ENCODE data around the gene ARHGAP42.

The ARHGAP42 gene

DNA sequence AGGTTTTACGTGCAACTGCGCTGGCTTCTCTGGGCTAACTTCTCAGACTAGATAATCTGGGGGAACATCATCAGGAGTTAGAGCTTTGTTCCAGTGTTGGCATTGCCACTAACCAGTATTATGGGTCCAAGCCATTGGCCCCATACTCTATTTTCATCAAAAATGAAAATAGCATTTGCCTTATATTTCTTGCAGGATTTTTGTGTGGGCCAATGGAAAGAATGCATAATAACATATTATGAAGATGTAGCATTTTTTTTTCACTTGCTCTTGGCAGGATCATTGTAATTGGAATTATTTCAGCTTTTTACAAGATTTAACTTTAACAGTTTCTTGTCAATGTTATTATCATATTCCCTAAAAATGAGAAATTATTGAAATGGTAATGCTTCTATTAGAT, 16.1 kb downstream of the ARHGAP42 start:
- TF ChIP-seq ESRRG (CRISPR knock-in tag; IDR thresholded peaks at IDR 0.05) (no peak), ZFP3 (CRISPR knock-in tag; IDR thresholded peaks at IDR 0.05) (no peak), GLIS3 (CRISPR knock-in tag; IDR thresholded peaks at IDR 0.05) (no peak)
- TF ChIP-seq, protein P1, sequence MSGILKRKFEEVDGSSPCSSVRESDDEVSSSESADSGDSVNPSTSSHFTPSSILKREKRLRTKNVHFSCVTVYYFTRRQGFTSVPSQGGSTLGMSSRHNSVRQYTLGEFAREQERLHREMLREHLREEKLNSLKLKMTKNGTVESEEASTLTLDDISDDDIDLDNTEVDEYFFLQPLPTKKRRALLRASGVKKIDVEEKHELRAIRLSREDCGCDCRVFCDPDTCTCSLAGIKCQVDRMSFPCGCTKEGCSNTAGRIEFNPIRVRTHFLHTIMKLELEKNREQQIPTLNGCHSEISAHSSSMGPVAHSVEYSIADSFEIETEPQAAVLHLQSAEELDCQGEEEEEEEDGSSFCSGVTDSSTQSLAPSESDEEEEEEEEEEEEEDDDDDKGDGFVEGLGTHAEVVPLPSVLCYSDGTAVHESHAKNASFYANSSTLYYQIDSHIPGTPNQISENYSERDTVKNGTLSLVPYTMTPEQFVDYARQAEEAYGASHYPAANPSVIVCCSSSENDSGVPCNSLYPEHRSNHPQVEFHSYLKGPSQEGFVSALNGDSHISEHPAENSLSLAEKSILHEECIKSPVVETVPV (CRISPR knock-in tag; IDR thresholded peaks at IDR 0.05) = no peak
- ATAC-seq = no peak

DNA sequence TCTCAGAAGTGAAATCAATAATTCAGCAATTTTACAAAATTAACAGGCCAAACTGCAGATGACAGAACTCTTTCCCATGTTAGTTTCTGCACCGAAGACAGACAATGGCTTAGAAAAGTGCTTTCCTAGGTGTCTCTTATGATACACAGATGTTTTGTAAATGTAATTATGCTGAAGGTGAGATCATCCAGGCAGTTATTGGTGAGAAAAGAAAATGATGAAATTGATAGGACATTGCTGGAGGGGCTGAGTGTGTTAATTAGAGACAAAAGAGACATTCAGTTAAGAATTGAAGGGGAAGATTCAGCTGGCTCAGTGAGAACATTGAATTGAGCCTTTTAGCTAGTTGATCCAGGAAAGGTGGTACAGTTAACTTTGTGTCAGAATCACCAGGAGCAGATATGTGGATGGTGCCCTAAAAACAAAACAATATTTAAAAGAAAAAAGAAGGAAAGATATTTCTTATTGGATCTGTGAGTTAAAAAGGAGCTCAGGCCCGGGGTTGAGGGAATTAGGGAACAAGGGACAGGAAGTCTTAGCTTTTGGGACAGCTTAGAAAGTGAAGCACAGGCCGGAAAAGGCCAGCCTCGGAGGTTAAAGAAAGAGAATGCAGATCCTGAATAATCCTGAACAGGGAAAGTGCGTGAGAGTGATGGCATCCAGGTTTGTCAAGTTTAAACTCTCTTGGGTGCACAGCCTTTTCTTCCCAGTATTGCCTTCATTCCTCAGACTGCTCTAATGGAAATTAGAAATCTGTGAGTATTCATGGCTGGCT, 16.9 kb downstream of the ARHGAP42 start:
- TF ChIP-seq ZFP30 (CRISPR knock-in tag; IDR thresholded peaks at IDR 0.05) (no peak), PPARA (CRISPR knock-in tag; IDR thresholded peaks at IDR 0.05; ENCODE audit: borderline replicate concordance) (no peak), ISL1 (CRISPR knock-in tag; IDR thresholded peaks at IDR 0.05) (no peak)
- TF ChIP-seq, protein P2, sequence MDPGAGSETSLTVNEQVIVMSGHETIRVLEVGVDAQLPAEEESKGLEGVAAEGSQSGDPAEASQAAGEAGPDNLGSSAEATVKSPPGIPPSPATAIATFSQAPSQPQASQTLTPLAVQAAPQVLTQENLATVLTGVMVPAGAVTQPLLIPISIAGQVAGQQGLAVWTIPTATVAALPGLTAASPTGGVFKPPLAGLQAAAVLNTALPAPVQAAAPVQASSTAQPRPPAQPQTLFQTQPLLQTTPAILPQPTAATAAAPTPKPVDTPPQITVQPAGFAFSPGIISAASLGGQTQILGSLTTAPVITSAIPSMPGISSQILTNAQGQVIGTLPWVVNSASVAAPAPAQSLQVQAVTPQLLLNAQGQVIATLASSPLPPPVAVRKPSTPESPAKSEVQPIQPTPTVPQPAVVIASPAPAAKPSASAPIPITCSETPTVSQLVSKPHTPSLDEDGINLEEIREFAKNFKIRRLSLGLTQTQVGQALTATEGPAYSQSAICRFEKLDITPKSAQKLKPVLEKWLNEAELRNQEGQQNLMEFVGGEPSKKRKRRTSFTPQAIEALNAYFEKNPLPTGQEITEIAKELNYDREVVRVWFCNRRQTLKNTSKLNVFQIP (CRISPR knock-in tag; IDR thresholded peaks at IDR 0.05; ENCODE audit: borderline replicate concordance, low read depth) = no peak
- TF ChIP-seq, protein P3, sequence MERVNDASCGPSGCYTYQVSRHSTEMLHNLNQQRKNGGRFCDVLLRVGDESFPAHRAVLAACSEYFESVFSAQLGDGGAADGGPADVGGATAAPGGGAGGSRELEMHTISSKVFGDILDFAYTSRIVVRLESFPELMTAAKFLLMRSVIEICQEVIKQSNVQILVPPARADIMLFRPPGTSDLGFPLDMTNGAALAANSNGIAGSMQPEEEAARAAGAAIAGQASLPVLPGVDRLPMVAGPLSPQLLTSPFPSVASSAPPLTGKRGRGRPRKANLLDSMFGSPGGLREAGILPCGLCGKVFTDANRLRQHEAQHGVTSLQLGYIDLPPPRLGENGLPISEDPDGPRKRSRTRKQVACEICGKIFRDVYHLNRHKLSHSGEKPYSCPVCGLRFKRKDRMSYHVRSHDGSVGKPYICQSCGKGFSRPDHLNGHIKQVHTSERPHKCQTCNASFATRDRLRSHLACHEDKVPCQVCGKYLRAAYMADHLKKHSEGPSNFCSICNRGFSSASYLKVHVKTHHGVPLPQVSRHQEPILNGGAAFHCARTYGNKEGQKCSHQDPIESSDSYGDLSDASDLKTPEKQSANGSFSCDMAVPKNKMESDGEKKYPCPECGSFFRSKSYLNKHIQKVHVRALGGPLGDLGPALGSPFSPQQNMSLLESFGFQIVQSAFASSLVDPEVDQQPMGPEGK (CRISPR knock-in tag; IDR thresholded peaks at IDR 0.05; ENCODE audit: borderline replicate concordance) = no peak
- TF ChIP-seq, protein P4, sequence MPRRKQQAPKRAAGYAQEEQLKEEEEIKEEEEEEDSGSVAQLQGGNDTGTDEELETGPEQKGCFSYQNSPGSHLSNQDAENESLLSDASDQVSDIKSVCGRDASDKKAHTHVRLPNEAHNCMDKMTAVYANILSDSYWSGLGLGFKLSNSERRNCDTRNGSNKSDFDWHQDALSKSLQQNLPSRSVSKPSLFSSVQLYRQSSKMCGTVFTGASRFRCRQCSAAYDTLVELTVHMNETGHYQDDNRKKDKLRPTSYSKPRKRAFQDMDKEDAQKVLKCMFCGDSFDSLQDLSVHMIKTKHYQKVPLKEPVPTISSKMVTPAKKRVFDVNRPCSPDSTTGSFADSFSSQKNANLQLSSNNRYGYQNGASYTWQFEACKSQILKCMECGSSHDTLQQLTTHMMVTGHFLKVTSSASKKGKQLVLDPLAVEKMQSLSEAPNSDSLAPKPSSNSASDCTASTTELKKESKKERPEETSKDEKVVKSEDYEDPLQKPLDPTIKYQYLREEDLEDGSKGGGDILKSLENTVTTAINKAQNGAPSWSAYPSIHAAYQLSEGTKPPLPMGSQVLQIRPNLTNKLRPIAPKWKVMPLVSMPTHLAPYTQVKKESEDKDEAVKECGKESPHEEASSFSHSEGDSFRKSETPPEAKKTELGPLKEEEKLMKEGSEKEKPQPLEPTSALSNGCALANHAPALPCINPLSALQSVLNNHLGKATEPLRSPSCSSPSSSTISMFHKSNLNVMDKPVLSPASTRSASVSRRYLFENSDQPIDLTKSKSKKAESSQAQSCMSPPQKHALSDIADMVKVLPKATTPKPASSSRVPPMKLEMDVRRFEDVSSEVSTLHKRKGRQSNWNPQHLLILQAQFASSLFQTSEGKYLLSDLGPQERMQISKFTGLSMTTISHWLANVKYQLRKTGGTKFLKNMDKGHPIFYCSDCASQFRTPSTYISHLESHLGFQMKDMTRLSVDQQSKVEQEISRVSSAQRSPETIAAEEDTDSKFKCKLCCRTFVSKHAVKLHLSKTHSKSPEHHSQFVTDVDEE (CRISPR knock-in tag; IDR thresholded peaks at IDR 0.05) = no peak
- ATAC-seq = no peak

DNA sequence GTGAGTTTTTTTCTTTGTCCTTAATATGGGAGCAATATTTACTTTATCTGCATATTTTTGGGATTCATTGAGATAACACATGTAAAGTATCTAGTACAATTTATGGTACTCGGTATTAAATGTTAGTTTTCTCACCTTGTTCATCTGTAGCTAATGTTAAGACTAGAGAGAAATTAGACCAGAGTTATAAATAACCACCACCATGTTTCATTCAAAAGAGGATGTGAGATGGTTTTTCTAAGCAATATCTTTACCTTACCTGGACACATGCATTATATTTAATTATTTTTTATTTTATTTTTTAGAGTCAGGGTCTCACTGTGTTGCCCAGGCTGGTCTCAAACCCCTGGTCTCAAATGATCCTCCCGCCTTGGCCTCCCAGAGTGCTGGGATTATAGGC, 18.4 kb downstream of the ARHGAP42 start:
- TF ChIP-seq CSDC2 (CRISPR knock-in tag; IDR thresholded peaks at IDR 0.05) (no peak), ZC3H10 (CRISPR knock-in tag; IDR thresholded peaks at IDR 0.05) (no peak), ZFP3 (CRISPR knock-in tag; IDR thresholded peaks at IDR 0.05) (no peak), TOX (CRISPR knock-in tag; IDR thresholded peaks at IDR 0.05; ENCODE audit: borderline replicate concordance) (no peak), ZFP30 (CRISPR knock-in tag; IDR thresholded peaks at IDR 0.05) (no peak), RARB (CRISPR knock-in tag; IDR thresholded peaks at IDR 0.05) (no peak), SNAI2 (CRISPR knock-in tag; IDR thresholded peaks at IDR 0.05) (no peak)
- TF ChIP-seq, protein P3 (CRISPR knock-in tag; IDR thresholded peaks at IDR 0.05; ENCODE audit: borderline replicate concordance) = no peak
- TF ChIP-seq, protein P5, sequence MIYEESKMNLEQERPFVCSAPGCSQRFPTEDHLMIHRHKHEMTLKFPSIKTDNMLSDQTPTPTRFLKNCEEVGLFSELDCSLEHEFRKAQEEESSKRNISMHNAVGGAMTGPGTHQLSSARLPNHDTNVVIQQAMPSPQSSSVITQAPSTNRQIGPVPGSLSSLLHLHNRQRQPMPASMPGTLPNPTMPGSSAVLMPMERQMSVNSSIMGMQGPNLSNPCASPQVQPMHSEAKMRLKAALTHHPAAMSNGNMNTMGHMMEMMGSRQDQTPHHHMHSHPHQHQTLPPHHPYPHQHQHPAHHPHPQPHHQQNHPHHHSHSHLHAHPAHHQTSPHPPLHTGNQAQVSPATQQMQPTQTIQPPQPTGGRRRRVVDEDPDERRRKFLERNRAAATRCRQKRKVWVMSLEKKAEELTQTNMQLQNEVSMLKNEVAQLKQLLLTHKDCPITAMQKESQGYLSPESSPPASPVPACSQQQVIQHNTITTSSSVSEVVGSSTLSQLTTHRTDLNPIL (CRISPR knock-in tag; IDR thresholded peaks at IDR 0.05; ENCODE audit: low read depth) = no peak
- TF ChIP-seq, protein P4 (CRISPR knock-in tag; IDR thresholded peaks at IDR 0.05) = no peak
- no peak for ATAC-seq
